ENCODE measurements around the gene PPM1L. TPM values are rescaled to one million over a fixed set of nuclear protein-coding genes. Genes with fewer than 3 reads are reported as not detected.

Gene PPM1L
- polyA plus RNA-seq, 1 donor (not counting 4 experiments of a cell fraction or from before 2014, with no cell fraction given) = 0.58 TPM

- no peak for DNase-seq (ENCODE audit: low read depth, low spot score)
- H3K9ac ChIP-seq (ENCODE audit: control insufficient read depth, extremely low read depth, insufficient read depth, low read length) = peak overlapping the region; percentile 86
- H3K4me1 ChIP-seq (ENCODE audit: control insufficient read depth, extremely low read depth, insufficient read depth, low read length) = peaks cover 7% of the 10 kb centered on the region
- peak overlapping the region; percentile 93 for H3K27ac ChIP-seq (ENCODE audit: control insufficient read depth, insufficient read depth, low read length)
- peaks cover 10% of the 10 kb centered on the region for H3K27me3 ChIP-seq (ENCODE audit: control insufficient read depth, extremely low read depth, insufficient read depth, low read length)
- no peak for FAIRE-seq
- no peaks in the 10 kb centered on the region for H3K9me3 ChIP-seq (ENCODE audit: control insufficient read depth, low read depth, low read length)
- peak overlapping the region; percentile 66 to 95 (median 91) for H3K4me3 ChIP-seq (ENCODE audit: control insufficient read depth in 2 of 3, extremely low read depth in 1 of 3, insufficient read depth in 2 of 3, low read depth in 1 of 3, low read length in 3 of 3)
- no peaks in the 10 kb centered on the region for H3K79me2 ChIP-seq (ENCODE audit: control insufficient read depth, insufficient read depth, low read length)
- H2AFZ ChIP-seq (ENCODE audit: control insufficient read depth, low read length) = peak overlapping the region; percentile 97
- H4K20me1 ChIP-seq (ENCODE audit: control insufficient read depth, extremely low read depth, insufficient read depth, low read length) = no peaks in the 10 kb centered on the region
- dilution Hi-C loops (cut with MboI; ENCODE audit: extremely low pct_ligation_motif_present, low sequenced_read_pairs) = no loop called here
- H3K4me2 ChIP-seq (ENCODE audit: control insufficient read depth, extremely low read depth, insufficient read depth, low read depth, low read length) = peak overlapping the region; percentile 95
- no peaks in the 10 kb centered on the region for H3K9me1 ChIP-seq (ENCODE audit: control insufficient read depth, extremely low read depth, insufficient read depth, low read length)
- no peak for TF ChIP-seq CTCF (optimal IDR thresholded peaks at IDR 0.05 in 1 of 3, IDR thresholded peaks at IDR 0.05 in 1 of 3, conservative IDR thresholded peaks at IDR 0.05 in 1 of 3; ENCODE audit: extremely low read depth in 1 of 3, insufficient read depth in 2 of 3, low read length in 3 of 3)
- no peak for TF ChIP-seq EZH2 (IDR thresholded peaks at IDR 0.05; ENCODE audit: low read length)
- H3K36me3 ChIP-seq (ENCODE audit: control insufficient read depth in 2 of 2, extremely low read depth in 1 of 2, insufficient read depth in 2 of 2, low read length in 2 of 2) = no peaks in the 10 kb centered on the region
Measured at GRCh38 chr3:160754371-160754854, 1.6 kb upstream of the PPM1L start.

- Histone ChIP-seq H3K27ac (ENCODE audit: control insufficient read depth, insufficient read depth, low read length) (peak overlapping the region; percentile 93), H2AFZ (ENCODE audit: control insufficient read depth, low read length) (peak overlapping the region; percentile 97), H3K79me2 (ENCODE audit: control insufficient read depth, insufficient read depth, low read length) (no peaks in the 10 kb centered on the region), H3K9me3 (ENCODE audit: control insufficient read depth, low read depth, low read length) (no peaks in the 10 kb centered on the region), H3K9ac (ENCODE audit: control insufficient read depth, extremely low read depth, insufficient read depth, low read length) (peak overlapping the region; percentile 86), H3K4me2 (ENCODE audit: control insufficient read depth, extremely low read depth, insufficient read depth, low read depth, low read length) (peak overlapping the region; percentile 95), H3K27me3 (ENCODE audit: control insufficient read depth, extremely low read depth, insufficient read depth, low read length) (peaks cover 10% of the 10 kb centered on the region), H3K4me1 (ENCODE audit: control insufficient read depth, extremely low read depth, insufficient read depth, low read length) (peaks cover 7% of the 10 kb centered on the region), H3K9me1 (ENCODE audit: control insufficient read depth, extremely low read depth, insufficient read depth, low read length) (no peaks in the 10 kb centered on the region), H4K20me1 (ENCODE audit: control insufficient read depth, extremely low read depth, insufficient read depth, low read length) (no peaks in the 10 kb centered on the region), H3K36me3 (ENCODE audit: control insufficient read depth in 2 of 2, extremely low read depth in 1 of 2, insufficient read depth in 2 of 2, low read length in 2 of 2) (no peaks in the 10 kb centered on the region), H3K4me3 (ENCODE audit: control insufficient read depth in 2 of 3, extremely low read depth in 1 of 3, insufficient read depth in 2 of 3, low read depth in 1 of 3, low read length in 3 of 3) (peak overlapping the region; percentile 66 to 95 (median 91))
- peak; percentile 71 for FAIRE-seq
- dilution Hi-C loops (cut with MboI; ENCODE audit: extremely low pct_ligation_motif_present, low sequenced_read_pairs) = no loop called here
- no peak for TF ChIP-seq CTCF (optimal IDR thresholded peaks at IDR 0.05 in 1 of 3, IDR thresholded peaks at IDR 0.05 in 1 of 3, conservative IDR thresholded peaks at IDR 0.05 in 1 of 3; ENCODE audit: extremely low read depth in 1 of 3, insufficient read depth in 2 of 3, low read length in 3 of 3)
- TF ChIP-seq EZH2 (IDR thresholded peaks at IDR 0.05; ENCODE audit: low read length) = no peak
- peak; percentile 21 for DNase-seq (ENCODE audit: low read depth, low spot score)
Measured at GRCh38 chr3:160754855-160755747, 930 bp upstream of the PPM1L start.

Data from keratinocyte (primary cell).